Measurements from ENCODE around the gene RGL3. TPM values are rescaled to one million over a fixed set of nuclear protein-coding genes. Genes with fewer than 3 reads are reported as not detected.

The RGL3 gene
- total RNA-seq, 1 experiment from 2014 or later = 100 TPM

GRCh38 chr19:11447347-11448262 lies 28.5 kb upstream of the RGL3 start:
- no peak overlapping the region for H2AFZ ChIP-seq
- H3F3A ChIP-seq (ENCODE audit: insufficient read depth, low read depth) = peaks cover 27% of the 10 kb centered on the region; the same call in 1 of the 2 replicates
- H3K9me3 ChIP-seq (ENCODE audit: insufficient read depth, low read depth) = no peaks in the 10 kb centered on the region
- intact Hi-C loops (cut with micrococcal nuclease; ENCODE audit: unreplicated experiment) = no loop called here
- no TSS peak for BruUV-seq (replicated peaks)
- H3K36me3 ChIP-seq (ENCODE audit: low read depth) = peaks cover 9% of the 10 kb centered on the region
- H3K4me3 ChIP-seq = no peak overlapping the region
- ChIA-PET CTCF (interaction anchor here (0.6 to 1.2 kb wide), 2 partner anchors 66 to 93 kb away, joined by 3 read pairs; no protein-coding TSS in a partner anchor), POLR2A (ENCODE audit: unreplicated experiment) (no interaction called here)
- no peak for DNase-seq
- TF ChIP-seq EZH2 (IDR thresholded peaks at IDR 0.05; ENCODE audit: low read depth) (no peak), CTCF (conservative IDR thresholded peaks at IDR 0.05) (no peak)
- H3K27ac ChIP-seq = no peak overlapping the region
- no peaks in the 10 kb centered on the region for H3K79me2 ChIP-seq (ENCODE audit: low read depth)
- no peaks in the 10 kb centered on the region for H3K27me3 ChIP-seq (ENCODE audit: insufficient read depth, low read depth)
- no peaks in the 10 kb centered on the region for H3K4me1 ChIP-seq (replicated peaks; ENCODE audit: insufficient read depth)
- H3K9me2 ChIP-seq (ENCODE audit: insufficient read depth) = no peaks in the 10 kb centered on the region
- H3K4me2 ChIP-seq = no peak overlapping the region
- peaks cover 8% of the 10 kb centered on the region for H4K20me1 ChIP-seq (ENCODE audit: insufficient read depth)

GRCh38 chr19:11446652-11447301 lies 27.7 kb upstream of the RGL3 start:
- BruUV-seq (replicated peaks) = no TSS peak
- CTCF ChIA-PET = interaction anchor here (0.6 kb wide), 1 partner anchor 94 kb away, joined by 3 read pairs; no protein-coding TSS in a partner anchor
- DNase-seq = peak in 1 of 2 experiments; percentile 42

More at GRCh38 chr19:11446652-11447301, 27.7 kb upstream of the RGL3 start:
- H3K4me2 ChIP-seq = no peak overlapping the region
- intact Hi-C loops (cut with micrococcal nuclease; ENCODE audit: unreplicated experiment) = no loop called here
- H3K79me2 ChIP-seq (ENCODE audit: low read depth) = no peaks in the 10 kb centered on the region
- peaks cover 26% of the 10 kb centered on the region; the same call in 1 of the 2 replicates for H3F3A ChIP-seq (ENCODE audit: insufficient read depth, low read depth)
- no peak overlapping the region for H2AFZ ChIP-seq
- H3K36me3 ChIP-seq (ENCODE audit: low read depth) = peaks cover 16% of the 10 kb centered on the region
- no peak overlapping the region for H3K27ac ChIP-seq
- POLR2A ChIA-PET (ENCODE audit: unreplicated experiment) = no interaction called here
- no peaks in the 10 kb centered on the region for H3K27me3 ChIP-seq (ENCODE audit: insufficient read depth, low read depth)
- TF ChIP-seq CTCF (conservative IDR thresholded peaks at IDR 0.05) (peak; percentile 91), EZH2 (IDR thresholded peaks at IDR 0.05; ENCODE audit: low read depth) (no peak)
- H4K20me1 ChIP-seq (ENCODE audit: insufficient read depth) = peaks cover 8% of the 10 kb centered on the region
- no peak overlapping the region for H3K4me3 ChIP-seq
- no peaks in the 10 kb centered on the region for H3K4me1 ChIP-seq (replicated peaks; ENCODE audit: insufficient read depth)
- H3K9me2 ChIP-seq (ENCODE audit: insufficient read depth) = no peaks in the 10 kb centered on the region
- no peaks in the 10 kb centered on the region for H3K9me3 ChIP-seq (ENCODE audit: insufficient read depth, low read depth)

Measured in PC-9 (cell line).